Activated gamma-delta T cell treated with anti-CD3 and anti-CD28 coated beads, Interleukin-2, amount 50 U/mL, for 16 hours (primary cell): ENCODE data around the gene KCNQ5.
"Not testable (repeated sequence)": the region's sequence is repeated elsewhere in the genome, so short reads cannot be mapped to it uniquely, and the experiment has no call there.

Experiments used
- DNase-seq: peaks from one replicate; pipeline ENCODE4 v3.0.0-alpha.2; 2020; ENCODE audit warnings: low read depth

Gene KCNQ5

DNA sequence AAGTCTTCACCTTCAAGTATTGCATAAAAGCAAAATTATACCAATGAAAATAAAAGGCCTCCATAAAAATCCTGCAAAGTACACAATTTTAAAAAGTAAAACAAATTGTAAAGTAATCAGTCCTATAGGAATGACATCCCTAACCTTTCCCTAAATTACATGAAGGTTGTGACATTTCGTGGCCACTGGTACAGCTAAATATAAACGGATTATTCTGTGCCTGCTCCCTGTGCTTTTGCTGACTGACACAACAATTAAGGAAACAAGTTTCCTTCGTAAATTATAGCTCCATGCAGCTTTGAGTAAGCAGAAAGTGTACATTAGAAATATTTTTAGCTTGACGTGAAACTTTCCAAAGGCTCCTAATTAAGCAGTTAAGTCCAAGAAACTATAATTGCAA is 222.8 kb downstream of the KCNQ5 start:
- DNase-seq = no peak

DNA sequence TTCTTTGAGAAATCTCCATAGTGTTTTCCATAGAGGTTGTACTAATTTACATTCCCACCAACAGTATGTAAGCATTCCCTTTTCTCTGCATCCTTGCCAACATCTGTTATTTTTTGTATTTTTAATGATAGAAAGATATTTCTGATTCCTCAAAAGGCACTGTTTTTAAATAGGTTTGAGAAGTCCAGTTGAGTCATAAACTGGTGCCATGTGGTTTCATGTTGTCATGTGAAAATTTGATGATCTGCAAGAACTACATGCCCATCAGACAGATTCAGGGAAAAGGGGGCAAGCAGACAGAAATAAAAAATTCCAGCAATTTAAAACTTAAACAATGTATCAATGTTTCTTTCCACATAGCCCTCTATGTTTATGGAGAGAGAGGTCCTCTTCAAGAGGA is 227.5 kb downstream of the KCNQ5 start:
- no peak for DNase-seq

DNA sequence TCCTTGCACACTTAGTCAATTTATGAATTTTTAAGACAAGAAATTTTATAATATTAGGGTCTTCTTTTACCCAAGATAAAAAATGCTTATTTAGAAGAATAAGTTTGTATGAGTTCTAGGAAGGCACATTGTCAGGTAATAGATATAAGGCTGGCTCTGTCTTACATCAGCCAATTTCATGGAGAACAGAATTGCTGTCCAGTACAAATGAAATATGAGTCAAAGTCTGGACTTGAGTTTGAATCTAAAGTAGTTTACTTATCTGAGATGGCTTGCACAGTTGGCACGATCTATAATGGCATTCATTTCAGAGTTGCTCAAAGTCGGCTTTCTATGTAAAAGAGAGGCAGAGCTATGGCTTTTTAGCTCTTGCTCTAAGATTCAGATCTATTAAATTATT is 228.2 kb downstream of the KCNQ5 start:
- no peak for DNase-seq

DNA sequence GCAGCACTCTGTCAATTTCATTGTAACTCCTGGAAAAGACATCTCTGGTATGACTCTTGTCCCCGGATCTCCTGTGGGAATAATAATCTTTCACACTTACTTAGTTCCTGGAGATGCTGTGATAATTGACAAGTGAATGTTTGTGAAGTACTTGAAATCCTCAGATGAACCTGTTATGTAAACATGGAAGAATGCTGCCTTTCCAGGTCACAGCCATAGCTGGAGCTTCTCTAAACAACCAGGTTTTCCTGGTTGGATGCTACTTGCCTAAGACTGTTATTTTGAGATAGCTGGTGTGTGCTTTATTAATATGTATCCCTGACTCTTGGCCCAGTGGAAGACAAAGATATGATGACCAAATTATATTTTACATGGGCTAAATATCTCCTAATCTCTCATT is 228.6 kb downstream of the KCNQ5 start:
- no peak for DNase-seq

DNA sequence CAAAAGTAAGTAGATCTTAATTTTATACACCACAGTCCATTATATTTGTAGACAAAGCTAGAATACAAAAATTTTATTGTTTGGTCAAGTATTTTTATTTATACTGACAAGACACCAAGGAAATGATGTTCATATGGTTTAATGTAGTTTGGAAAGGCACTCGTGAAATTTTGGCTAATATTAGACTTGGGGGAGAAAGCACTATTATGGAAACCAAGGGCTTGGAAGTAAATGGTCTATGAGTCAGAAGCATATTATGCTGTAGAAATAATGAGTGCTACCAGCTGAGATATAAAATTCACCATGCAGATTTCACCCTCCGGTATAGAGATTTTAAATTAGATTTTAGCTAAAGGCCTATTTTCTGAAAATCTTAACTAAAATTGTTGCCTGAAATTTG is 233.6 kb downstream of the KCNQ5 start:
- DNase-seq = no peak

DNA sequence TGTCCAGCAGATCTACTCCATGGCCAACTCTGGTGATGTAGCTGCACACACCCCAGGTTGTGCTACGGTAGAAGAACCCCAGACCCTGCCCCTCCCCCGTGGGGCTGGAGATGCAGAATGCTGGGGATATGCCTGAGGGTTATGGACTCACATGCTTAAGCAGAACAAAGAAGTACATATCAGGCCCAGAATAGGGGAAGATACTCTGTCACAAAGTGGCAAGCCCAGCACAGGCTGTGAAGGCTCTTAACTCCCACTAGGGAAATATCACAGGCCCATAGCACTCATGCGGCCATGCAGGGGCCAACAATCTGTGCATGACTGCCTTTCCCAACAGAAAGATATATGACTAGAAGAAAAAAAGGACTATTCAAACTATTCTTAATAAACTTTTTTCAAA is 234.9 kb downstream of the KCNQ5 start:
- DNase-seq = no peak

DNA sequence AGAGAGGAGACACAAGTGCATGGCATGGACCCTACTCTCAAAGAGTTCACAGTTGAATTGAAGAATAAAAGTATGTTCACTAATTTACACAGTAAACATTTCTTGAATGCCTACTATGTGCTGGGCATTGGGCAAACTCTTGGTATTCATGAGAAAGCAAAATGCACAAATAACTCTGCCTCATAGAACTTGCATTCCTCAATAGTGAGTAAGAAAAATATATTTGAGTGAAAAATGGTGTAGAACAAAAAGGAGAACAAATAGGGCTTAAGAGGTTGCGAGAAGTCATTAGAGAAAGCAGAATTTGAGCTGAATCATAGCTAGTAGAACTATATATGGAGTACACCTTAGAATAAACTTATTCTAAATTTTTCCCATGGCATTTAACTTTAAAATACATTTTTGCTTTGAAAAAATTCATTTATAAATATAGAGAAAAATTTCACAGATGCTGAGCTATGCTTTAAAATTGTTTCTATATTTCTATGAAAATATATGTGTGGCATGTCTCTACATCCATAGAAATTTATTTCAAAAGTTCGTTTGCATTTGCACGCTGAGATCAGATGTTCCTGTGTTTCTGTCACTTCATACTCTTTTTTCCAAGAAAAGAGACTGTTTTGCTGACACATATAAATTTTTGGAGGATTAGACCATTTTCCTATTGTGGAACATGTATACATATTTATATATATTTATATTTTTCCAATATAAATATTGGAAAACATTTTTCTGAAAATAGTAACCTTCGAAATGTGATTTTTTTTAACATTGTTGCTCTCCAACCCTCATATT is 236.1 kb downstream of the KCNQ5 start:
- DNase-seq = no peak

DNA sequence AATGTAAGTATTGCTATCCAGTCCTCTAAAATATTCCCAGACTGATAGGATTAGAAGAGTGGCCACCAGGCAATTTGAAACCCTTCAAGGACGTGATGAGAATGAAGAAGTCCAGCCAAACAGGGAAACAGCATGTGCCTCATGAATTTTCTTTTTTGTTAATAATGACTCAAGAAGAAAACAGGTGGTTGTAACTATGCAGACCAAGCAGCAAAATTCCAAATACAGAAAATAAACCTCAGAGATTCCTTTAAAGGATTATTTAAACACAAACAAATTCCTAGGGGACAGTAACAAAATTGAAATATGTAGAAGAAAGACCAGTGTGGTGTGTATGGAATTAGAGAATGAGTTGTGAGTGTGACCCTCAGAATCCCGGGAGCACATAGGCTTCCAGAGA is 239.2 kb downstream of the KCNQ5 start:
- no peak for DNase-seq

DNA sequence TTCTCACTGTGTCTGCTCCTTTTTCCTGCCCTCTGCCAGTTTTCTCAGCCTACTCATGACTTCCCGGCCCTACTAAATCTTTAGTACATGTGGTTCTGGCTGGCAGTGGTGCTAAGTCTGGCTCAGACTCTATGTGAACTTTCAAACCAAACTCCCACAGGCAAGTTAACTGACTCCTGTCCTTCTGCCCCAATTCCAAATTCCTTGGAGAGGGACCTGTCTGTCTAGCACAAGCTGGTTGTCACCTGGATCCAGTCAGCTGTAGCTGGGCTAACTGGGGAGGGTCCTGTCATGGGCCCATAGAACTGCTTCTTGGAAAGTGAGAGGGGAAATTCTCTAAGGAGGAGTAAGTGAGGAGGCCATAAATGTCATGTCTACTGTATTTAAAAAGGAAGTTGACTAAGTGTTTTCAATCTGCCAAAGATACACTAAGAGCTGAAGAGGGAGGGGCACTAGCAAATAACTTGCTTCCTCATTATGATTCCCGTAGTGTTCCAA is 240.1 kb downstream of the KCNQ5 start:
- DNase-seq = no peak

DNA sequence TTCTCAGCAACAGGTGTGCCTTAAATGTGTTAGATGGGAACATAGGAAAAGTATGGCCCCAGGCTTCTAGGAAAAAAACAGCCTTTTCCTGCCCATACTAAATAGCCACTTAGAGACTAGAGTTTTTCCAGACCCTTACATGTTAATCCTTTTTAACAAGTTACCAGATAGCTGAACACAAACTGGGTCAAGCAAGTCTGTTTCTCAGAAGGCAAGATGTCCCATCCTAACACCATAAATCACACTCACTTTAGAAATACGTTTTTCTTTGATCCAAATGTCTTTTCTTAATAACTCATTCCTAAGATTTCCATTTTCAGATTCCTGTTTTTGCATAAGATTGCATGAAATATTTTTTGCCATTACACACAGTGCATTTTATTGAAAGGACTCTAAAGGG is 241.3 kb downstream of the KCNQ5 start:
- DNase-seq = no peak

DNA sequence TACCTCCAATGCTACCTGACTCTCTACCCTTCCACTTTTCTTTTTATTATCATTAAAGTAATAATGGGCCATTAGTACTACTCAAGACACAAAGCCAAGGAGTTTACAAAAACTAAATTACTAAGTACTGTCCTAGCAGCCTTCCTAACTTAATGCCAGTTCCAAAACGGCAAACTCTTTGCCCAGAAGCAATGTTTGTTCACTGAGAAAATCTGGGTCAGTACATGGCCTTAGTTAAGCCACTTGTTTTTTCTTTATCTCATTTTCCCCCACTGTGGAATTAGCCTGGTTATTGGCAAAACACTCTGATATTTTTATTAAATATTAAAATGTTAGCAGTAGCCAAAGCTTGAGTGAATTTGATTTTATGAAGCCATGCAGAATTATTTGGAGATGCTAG is 242.4 kb downstream of the KCNQ5 start:
- DNase-seq = no peak

DNA sequence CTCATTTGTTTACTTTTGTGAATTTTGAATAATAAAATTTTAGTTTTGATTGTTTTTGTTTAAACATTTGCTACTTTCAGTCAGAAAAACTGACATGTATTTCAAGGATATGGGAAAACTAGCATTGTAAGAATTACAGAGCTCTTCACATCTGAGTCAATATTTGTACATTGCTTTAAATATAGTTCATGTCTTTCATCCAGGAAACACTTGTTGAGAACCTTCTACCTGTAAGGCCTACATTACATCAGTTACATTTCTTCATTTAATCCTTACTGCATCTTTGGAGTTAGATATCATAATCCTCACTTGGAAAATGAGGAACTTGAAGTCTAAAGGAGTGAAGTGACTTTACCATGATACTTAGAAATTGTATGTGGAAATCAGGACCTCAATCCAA is 242.9 kb downstream of the KCNQ5 start:
- DNase-seq = no peak

DNA sequence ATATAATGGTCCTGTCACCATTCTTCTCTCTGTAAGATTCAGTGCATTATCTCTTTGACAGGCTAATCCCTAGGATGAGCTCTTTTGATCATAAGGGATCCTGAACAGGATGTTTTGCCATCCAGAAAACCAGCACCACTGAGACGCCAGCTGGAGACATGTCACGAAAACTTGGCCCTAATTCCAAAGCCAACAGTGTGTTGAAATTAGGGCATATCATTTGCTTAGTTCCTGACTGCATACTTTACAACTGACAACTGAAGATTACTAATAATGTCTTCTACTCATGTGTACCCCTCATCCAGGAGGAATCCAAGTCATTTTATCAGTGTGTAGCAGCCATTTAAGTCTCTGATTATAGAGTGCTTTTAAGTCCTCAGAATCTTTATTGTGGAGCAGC is 243.6 kb downstream of the KCNQ5 start:
- no peak for DNase-seq

DNA sequence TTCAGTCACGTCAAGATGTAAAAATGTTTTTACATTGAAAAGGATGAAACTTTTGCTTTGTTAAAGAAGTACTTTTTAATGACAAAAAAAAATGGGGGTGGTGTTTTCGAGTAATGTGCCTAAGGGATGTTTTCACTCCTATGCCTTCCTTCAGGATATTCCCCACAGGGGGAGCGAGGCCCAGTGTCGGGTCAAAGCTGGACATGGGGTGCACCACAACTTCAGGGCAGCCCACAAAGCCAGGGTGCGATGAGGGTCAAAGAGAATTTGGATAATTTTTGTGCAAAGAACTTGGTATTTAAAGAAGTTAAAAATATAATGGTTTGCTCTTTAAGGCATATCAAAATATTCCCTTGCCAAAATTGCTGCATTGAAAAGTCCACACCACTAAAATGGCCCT is 247.8 kb downstream of the KCNQ5 start:
- DNase-seq = no peak

DNA sequence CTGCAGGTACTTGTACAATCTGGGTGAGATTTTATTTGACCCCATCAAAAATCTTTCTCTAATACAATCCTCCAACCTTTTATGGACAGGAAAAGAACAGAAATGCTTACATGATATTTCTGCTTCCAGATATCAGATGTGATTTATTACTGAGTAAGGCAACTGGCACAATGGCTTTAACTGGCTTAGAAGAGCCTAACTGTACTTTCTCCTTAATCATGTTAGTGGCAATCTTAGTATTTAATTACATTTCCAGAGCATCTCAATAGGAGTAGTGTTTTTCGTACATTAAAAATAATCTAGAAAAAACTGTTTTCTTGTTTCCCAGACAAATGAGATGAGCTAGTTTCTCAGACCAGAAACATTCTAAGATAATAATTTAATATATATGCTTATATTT is 251.6 kb downstream of the KCNQ5 start:
- DNase-seq = no peak

DNA sequence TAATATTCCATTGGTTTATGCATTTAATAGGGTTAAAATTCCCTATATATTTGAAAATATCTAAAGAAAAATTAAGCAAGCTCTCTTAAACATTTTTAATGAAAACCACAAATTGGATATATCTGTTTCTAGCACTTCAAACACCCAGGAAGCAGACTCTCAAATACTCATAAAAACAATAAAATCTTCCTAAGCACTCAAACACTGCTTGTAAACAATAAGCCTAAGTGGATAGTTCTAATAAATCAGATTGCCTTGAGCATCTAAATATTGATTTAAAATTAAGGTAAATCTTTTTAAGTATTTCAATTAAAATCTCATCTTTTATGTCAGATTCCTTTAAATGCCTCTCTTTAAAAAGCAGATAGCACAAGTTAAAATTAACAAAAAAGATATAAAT is 254.4 kb downstream of the KCNQ5 start:
- no peak for DNase-seq

DNA sequence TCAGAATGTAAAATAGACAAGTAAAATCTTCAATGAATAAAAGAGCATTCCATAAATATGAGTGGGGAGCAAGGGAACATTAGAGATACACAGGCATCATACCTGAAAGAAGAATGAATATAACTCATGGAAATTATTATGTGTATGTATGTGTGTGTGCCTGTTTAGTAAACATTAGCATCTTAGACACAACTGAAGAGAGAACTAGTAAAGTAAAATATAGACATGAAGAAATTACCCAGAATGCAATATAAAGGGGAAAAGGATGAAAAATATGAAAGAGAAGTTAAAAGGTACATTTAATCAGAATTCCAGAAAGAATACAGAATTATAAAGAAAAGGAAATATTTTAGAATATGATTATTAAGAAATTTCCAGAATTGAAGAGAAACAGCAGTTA is 264.3 kb downstream of the KCNQ5 start:
- DNase-seq = no peak

DNA sequence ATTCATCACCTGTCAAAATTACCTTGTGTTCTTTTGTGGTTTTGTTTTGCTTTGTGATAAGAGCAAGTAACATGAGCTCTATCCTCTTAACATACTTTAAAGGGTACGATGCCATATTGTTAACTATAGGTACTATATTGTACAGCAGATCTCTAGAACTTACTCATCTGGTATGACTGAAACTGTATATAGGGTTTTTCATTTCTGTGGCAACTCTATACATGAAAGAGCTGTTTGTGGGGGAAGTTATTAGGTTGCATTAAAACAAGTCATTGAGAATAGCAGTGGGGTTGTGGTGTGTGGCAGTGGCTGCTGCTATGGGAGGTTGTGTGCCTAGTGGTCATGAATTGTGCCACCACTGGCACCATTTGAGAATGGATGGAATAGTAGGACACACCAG is 268.4 kb downstream of the KCNQ5 start:
- DNase-seq = no peak

DNA sequence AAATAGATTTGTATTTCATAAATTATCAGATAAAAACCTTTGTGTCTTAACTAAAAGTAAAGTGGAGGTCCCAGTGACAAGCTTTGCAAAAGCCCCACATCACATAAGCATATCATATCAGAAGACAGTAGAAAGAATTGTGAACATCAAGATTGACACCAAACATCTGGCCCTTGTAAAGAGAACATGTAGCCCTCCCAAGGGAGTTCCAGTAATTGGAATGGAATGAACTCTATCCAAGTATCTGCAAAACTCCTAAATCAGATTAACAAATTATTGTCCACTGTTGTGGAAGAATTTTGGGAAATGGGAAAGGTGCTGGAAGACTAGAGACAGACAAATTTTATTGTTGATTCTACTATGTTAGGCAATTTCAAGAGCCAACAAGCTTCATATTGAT is 268.8 kb downstream of the KCNQ5 start:
- no peak for DNase-seq

DNA sequence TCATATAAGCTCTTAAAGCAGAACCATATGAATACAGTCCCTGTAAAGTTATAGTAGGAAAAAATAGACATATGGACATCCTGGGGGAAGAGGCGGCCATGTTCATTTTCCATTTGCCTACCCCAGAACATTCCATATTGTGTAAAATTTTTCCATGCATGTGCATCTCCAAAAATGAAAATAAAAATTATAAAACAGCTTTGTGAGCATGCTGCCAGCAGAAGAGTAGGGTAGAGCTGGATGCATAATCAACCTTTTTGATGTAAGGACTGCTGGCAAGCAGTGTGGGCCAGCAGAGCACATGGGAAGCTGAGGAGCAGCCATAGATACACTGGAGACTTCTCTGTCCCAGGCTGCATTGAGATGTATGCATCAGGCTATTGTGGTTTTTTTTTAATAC is 271.0 kb downstream of the KCNQ5 start:
- no peak for DNase-seq

DNA sequence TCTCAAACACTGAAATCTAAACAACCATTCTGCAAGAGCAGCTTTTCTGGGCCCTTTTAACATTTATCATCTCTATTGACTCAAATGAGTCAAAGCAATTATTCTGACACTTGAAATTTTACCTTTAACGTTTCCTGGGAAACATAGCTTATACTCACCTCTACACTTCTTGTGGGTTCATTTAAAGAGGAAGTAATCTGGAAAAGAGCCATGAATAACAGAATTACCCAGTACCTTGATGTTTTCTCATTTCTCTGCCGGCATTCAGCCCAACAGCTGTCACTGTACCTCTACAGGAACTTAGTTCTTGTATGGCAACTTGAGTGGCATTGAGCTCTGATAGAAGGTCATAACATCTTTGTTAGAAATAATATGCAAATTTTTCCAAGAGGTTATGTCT is 272.2 kb downstream of the KCNQ5 start:
- DNase-seq = no peak

DNA sequence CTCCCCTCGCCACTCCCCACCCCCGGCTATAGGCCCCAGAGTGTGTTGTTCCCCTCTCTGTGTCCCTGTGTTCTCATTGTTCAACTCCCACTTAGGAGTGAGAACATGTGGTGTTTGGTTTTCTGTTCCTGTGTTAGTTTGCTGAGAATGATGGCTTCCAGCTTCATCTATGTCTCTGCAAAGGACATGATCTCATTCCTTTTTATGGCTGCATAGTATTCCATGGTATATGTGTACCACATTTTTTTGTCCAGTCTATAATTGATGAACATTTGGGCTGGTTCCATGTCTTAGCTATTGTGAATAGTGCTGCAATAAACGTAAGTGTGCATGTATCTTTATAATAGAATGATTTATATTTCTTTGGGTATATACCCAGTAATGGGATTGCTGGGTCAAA is 276.4 kb downstream of the KCNQ5 start:
- DNase-seq = not testable (repeated sequence)

DNA sequence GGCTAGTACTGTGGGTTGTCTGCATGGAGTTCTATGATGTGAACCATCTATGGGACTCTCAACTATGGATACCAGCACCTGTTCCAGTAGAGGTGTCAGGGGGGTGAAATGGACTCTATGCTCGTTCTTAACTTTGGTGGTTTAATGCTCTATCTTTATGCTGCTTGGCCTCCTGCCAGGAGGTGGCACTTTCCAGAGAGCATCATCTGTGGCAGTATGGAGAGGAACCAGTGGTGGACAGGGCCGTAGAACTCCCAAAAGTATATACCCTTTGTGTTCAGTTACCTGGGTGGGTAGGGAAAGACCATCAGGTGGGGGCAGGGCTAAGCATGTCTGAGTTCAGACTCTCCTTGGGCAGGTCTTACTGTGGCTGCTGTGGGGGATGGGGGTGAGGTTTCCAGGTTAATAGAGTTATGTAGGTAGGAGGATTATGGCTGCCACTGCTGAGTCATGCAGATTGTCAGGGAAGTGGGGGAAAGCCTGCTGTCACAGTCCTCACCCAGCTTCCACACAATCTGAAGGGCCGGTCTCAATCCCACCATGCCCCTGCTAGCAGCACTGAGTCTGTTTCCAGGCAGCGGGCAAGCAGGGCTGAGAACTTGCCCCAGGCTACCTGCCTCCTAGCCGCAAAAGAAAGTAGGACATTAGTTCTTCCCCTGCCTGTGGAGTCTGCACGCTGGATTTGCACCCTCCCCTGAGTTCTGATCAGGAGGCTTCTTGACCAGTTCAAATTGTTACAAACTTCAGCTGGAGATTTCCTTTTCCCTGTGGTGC is 284.0 kb downstream of the KCNQ5 start:
- DNase-seq = no peak
